ENCODE measurements around the gene RNF19B.

The RNF19B gene

DNA sequence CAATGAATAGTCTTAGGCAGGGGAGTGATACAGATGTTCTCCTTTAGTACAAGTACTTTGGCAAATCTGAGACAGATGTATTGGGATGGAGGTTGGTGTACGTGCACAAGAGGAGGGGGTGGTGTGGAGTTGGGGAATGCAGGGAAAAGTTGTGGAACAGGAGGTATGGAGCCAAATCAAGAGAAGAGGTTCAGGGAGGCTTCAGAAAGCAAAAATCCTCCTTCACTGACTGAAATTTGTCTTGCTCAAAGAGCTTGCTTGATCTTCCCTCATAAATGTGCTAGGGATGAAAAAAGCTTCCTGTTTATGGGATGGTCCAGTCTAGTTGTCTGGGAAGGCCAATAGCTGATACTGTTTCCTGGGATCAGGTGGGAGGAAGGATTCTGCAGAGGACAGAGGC lies 5.8 kb downstream of the RNF19B start:
- no peak for DNase-seq (ENCODE audit: low read depth)
- no peak overlapping the region for H3K4me3 ChIP-seq (replicated peaks; ENCODE audit: low read depth, low read length)
- TF ChIP-seq, protein P1, sequence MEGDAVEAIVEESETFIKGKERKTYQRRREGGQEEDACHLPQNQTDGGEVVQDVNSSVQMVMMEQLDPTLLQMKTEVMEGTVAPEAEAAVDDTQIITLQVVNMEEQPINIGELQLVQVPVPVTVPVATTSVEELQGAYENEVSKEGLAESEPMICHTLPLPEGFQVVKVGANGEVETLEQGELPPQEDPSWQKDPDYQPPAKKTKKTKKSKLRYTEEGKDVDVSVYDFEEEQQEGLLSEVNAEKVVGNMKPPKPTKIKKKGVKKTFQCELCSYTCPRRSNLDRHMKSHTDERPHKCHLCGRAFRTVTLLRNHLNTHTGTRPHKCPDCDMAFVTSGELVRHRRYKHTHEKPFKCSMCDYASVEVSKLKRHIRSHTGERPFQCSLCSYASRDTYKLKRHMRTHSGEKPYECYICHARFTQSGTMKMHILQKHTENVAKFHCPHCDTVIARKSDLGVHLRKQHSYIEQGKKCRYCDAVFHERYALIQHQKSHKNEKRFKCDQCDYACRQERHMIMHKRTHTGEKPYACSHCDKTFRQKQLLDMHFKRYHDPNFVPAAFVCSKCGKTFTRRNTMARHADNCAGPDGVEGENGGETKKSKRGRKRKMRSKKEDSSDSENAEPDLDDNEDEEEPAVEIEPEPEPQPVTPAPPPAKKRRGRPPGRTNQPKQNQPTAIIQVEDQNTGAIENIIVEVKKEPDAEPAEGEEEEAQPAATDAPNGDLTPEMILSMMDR (IDR thresholded peaks at IDR 0.05; ENCODE audit: low read length, missing control alignments): no peak

DNA sequence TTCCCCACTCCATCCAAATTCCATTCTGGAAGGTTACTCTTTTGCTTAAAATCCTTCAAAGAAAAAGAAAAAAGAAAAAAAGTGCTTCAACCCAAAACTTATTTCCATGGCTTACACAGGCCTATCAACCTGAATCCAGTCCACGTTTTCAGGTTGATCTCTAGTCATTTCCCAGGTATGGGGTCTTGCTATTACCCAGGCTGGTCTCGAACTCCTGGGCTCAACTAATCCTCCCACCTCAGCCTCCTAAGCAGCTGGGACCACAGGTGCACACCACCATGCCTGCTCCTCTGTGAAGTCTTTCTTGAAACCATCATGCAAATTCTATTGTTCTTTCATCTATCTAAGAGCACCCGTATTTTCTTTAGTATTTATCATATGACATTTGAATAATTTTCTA lies 7.6 kb downstream of the RNF19B start:
- no peak overlapping the region for H3K4me3 ChIP-seq (replicated peaks; ENCODE audit: low read depth, low read length)
- DNase-seq (ENCODE audit: low read depth): no peak
- TF ChIP-seq, protein P1 (IDR thresholded peaks at IDR 0.05; ENCODE audit: low read length, missing control alignments): no peak

DNA sequence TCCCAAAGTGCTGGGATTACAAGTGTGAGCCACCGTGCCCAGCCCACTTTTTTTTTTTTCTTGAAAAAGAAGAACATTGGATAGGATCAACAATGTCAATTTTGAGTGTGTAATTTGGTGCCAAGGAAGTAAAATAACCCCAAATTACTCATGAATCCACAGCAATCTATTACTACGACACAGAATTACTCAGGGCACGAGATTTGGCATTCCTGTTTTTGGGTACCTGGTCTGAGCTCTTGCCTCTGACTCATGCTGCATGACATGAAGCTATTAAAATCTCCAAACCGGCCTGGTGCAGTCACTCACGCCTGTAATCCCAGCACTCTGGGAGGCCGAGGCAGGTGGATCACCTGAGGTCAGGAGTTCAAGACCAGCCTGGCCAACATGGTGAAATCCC lies 10.4 kb downstream of the RNF19B start:
- H3K4me3 ChIP-seq (replicated peaks; ENCODE audit: low read depth, low read length): no peak overlapping the region
- no peak for DNase-seq (ENCODE audit: low read depth)
- TF ChIP-seq, protein P1 (IDR thresholded peaks at IDR 0.05; ENCODE audit: low read length, missing control alignments): no peak

DNA sequence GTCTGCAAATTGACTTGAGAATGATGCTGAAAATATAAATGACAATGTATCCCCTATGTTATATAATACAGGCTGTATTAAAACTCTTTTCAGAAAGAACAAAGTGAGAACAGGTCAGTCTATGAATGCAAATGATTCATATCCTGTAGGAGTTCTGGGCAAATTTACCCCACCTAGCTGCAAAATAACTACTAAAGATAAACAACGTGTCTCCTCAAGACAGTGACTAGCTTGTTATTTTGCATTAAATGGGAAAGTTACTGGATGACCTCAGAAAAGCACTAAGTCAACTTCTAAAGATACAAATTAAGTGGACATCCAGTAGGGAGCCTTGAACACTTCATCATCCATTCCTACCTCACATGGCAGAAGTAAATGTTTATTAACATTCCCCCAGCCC lies 11.1 kb downstream of the RNF19B start:
- TF ChIP-seq, protein P1 (IDR thresholded peaks at IDR 0.05; ENCODE audit: low read length, missing control alignments): no peak
- DNase-seq (ENCODE audit: low read depth): peak; percentile 67
- H3K4me3 ChIP-seq (replicated peaks; ENCODE audit: low read depth, low read length): no peak overlapping the region

DNA sequence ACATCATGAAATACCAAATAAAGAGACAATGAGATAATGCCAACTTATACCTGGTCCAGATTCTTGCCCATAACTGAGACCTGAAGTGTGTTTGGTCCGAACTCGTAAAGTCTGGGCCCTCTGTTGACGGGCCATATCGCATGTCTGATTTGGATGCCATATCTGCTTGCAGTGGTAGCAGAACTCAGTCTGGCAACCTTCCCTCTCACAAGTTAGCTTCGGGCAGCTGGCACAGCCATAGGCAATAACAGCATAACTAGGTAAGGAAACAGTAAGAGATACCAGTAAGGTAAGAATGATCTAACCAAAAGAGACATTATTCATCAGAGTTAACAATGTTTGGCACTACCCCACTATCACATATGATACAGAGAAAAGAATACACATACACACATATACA lies 15.1 kb downstream of the RNF19B start:
- no peak for DNase-seq (ENCODE audit: low read depth)
- no peak overlapping the region for H3K4me3 ChIP-seq (replicated peaks; ENCODE audit: low read depth, low read length)
- TF ChIP-seq, protein P1 (IDR thresholded peaks at IDR 0.05; ENCODE audit: low read length, missing control alignments): no peak

DNA sequence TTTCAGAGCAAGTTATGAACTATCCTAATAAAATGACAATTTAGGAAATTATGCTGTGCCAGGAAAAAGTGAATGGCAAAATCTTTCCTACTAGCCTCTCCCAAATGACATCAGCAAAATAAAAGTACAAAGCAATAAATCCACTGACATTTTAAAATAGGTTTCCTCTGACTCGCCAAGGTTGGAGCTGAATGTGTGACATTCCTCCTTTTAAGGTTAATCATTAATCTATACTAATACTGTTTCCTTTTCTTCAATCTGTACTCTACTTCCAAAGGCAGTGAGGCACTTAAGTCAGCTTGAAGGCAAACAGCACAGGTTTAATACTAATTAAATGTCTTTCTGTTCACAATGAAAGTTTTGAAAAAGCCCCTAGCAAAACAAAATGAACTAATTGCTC lies 15.7 kb downstream of the RNF19B start:
- H3K4me3 ChIP-seq (replicated peaks; ENCODE audit: low read depth, low read length): no peak overlapping the region
- TF ChIP-seq, protein P1 (IDR thresholded peaks at IDR 0.05; ENCODE audit: low read length, missing control alignments): no peak
- peak; percentile 17 for DNase-seq (ENCODE audit: low read depth)

DNA sequence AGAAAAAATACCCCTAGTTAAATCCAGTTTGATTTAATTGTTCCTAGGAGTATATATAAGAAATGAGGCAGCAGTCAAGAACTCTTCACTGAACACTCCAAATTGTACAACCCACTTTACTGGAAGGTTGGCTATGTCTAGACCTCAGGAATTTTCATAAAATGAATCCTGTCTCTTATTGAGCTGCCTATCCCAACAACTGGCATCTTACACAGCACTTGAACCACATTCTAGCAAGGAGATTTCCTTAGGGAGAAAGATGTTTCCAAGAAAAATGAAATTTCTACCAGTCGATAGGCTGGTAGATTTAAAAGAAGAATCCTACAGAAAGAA lies 16.3 kb downstream of the RNF19B start:
- no peak for DNase-seq (ENCODE audit: low read depth)
- H3K4me3 ChIP-seq (replicated peaks; ENCODE audit: low read depth, low read length): no peak overlapping the region
- TF ChIP-seq, protein P1 (IDR thresholded peaks at IDR 0.05; ENCODE audit: low read length, missing control alignments): no peak
